Endothelial cell of hepatic sinusoid (primary cell): ENCODE measurements around the gene SLC6A20.

Experiments
- in situ Hi-C: cut with HindIII; loops from 2 replicates; pipeline ENCODE4 v1.10.0; 2017; ENCODE audit warnings: low sequenced_read_pairs

Gene SLC6A20

GRCh38 chr3:45736707-45737106, 59.6 kb downstream of the SLC6A20 start:
- in situ Hi-C loops: no loop called here

GRCh38 chr3:45730409-45731154, 65.8 kb downstream of the SLC6A20 start:
- in situ Hi-C loops: no loop called here

DNA sequence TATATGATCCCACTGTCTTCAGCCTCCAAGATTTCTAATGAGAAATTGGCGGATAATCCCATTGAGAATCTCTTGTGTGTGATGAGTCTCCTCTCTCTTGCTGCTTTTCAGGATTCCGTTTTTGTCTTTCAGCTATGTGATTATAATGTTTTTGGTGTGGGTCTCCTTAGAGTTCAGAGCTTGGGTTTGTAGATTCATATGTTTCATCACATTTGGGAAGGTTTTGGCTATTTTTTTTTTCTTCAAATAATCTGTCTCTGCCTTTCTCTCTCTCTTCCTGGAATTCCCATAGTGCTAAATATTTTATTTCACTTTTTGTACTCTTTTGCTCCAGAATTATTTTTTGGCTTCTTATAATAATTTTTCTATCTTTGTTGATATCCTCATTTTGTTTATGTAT, 66.7 kb downstream of the SLC6A20 start:
- in situ Hi-C loops: loop anchor here (10.0 kb wide), 1 partner anchor 675 kb away; the partner anchor contains the start of genes CCR5AS and CCRL2

DNA sequence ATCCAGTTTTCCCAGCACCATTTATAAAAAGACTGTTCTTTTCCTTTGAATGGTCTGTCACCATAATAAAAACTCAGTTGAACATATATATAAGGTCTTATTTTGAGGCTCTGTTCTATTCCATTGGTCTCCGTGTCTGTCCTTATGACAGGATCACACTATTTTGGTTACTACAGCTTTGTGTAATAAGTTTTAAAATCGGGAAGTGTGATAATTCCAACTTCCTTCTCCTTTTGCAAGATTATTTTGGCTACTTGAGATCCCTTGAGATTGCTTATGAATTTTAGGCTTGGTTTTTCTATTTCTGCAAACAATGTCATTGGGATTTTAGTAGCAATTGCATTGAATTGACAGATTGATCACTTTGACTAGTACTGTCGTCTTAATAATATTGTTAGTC, 71.4 kb downstream of the SLC6A20 start:
- in situ Hi-C loops: loop anchor here (10.0 kb wide), 1 partner anchor 680 kb away; the partner anchor contains the start of genes CCR5AS and CCRL2

GRCh38 chr3:45719655-45720487, 76.5 kb downstream of the SLC6A20 start:
- in situ Hi-C loops: loop anchor here (10.0 kb wide), 1 partner anchor 685 kb away; the partner anchor contains the start of genes CCR5AS and CCRL2

- in situ Hi-C loops: no loop called here
Measured at GRCh38 chr3:45716790-45717336, 79.5 kb downstream of the SLC6A20 start.

DNA sequence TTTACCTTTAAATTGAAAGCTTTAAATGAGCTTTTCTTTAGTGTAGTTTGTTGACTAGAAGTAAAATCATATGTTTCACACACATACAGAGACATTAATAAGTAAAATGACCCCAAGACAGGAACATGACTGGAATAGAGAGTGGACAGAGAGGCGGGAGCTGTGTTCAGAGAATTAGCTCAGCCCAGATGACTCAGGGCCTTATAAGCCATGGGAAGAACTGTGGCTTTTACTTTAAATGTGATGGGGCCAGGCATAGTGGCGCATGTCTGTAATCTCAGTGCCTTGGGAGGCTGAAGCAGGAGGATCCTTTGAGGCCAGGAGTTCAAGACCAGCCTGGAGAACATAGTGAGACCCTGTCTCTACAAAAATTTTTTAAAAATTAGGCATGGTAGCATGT, 80.4 kb downstream of the SLC6A20 start:
- in situ Hi-C loops: no loop called here

- in situ Hi-C loops: no loop called here
Measured at GRCh38 chr3:45712434-45713110, 83.8 kb downstream of the SLC6A20 start.

DNA sequence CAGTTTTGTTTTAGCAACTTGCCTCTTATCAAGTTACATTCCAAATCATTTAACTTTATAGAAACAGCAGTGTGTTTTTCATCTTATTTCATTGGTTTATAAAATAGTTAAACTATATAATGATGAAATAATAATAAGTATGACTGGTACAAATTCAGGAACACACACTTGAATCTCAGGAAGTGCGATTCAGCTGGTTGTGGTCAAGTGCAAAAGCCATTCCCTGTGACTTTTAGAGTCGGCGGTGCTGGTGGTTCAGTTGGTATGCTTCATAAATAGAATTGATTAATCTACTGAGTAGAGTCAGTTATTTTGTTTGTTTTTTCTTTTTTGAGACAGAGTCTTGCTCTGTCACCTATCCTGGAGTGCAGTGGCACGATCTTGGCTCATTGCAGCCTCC, 84.4 kb downstream of the SLC6A20 start:
- in situ Hi-C loops: no loop called here

- in situ Hi-C loops: no loop called here
Measured at GRCh38 chr3:45705839-45706808, 90.2 kb downstream of the SLC6A20 start.
